ENCODE measurements around the gene POLH.
A peak's percentile ranks its signal among the peaks of the same experiment; 100 is the strongest.

- TF ChIP-seq CTCF (IDR thresholded peaks at IDR 0.05) (no peak), POLR2A (IDR thresholded peaks at IDR 0.05) (peak; percentile 92)
Measured at GRCh38 chr6:43635387-43636307, 59.7 kb downstream of the POLH start, which contains the start of gene MAD2L1BP.
